ENCODE measurements around the gene SPATA16.
"Not testable (repeated sequence)": the region's sequence is repeated elsewhere in the genome, so short reads cannot be mapped to it uniquely, and the experiment has no call there.

SPATA16 gene

GRCh38 chr3:172938788-172939187, 202.2 kb downstream of the SPATA16 start:
- no peak for DNase-seq

- no peak for DNase-seq
Measured at GRCh38 chr3:172931746-172932285, 209.2 kb downstream of the SPATA16 start.

GRCh38 chr3:172929451-172929850, 211.6 kb downstream of the SPATA16 start:
- DNase-seq: no peak

GRCh38 chr3:172924546-172924945, 216.5 kb downstream of the SPATA16 start:
- no peak for DNase-seq

GRCh38 chr3:172919297-172919683, 221.7 kb downstream of the SPATA16 start:
- DNase-seq: no peak

- no peak for DNase-seq
Measured at GRCh38 chr3:172918568-172919296, 222.3 kb downstream of the SPATA16 start.

GRCh38 chr3:172918165-172918564, 222.9 kb downstream of the SPATA16 start:
- peak; percentile 15 for DNase-seq

GRCh38 chr3:172915911-172916514, 225.0 kb downstream of the SPATA16 start:
- DNase-seq: peak; percentile 21

- DNase-seq: no peak
Measured at GRCh38 chr3:172914854-172915253, 226.2 kb downstream of the SPATA16 start.

- no peak for DNase-seq
Measured at GRCh38 chr3:172913911-172914655, 227.0 kb downstream of the SPATA16 start.

- no peak for DNase-seq
Measured at GRCh38 chr3:172911142-172911541, 229.9 kb downstream of the SPATA16 start.

- DNase-seq: no peak
Measured at GRCh38 chr3:172908771-172909270, 232.2 kb downstream of the SPATA16 start.

- DNase-seq: no peak
Measured at GRCh38 chr3:172905451-172905850, 235.6 kb downstream of the SPATA16 start.

GRCh38 chr3:172904711-172905373, 236.2 kb downstream of the SPATA16 start:
- DNase-seq: no peak

GRCh38 chr3:172903642-172904320, 237.3 kb downstream of the SPATA16 start:
- no peak for DNase-seq

GRCh38 chr3:172892158-172892557, 248.9 kb downstream of the SPATA16 start:
- no peak for DNase-seq

GRCh38 chr3:172885704-172886103, 255.3 kb downstream of the SPATA16 start:
- DNase-seq: no peak

GRCh38 chr3:172882563-172882962, 258.5 kb downstream of the SPATA16 start:
- DNase-seq: no peak

GRCh38 chr3:172879381-172879780, 261.7 kb downstream of the SPATA16 start:
- not testable (repeated sequence) for DNase-seq

- DNase-seq: no peak
Measured at GRCh38 chr3:172877011-172877410, 264.0 kb downstream of the SPATA16 start.

- no peak for DNase-seq
Measured at GRCh38 chr3:172876297-172876696, 264.7 kb downstream of the SPATA16 start.

- DNase-seq: no peak
Measured at GRCh38 chr3:172875039-172875438, 266.0 kb downstream of the SPATA16 start.
